ENCODE results near the gene HSDL2.
A peak's percentile ranks its signal among the peaks of the same experiment; 100 is the strongest.

Gene HSDL2

GRCh38 chr9:112396872-112397271 lies 17.0 kb downstream of the HSDL2 start:
- no peak overlapping the region for H3K4me3 ChIP-seq (replicated peaks in 1 of 2; ENCODE audit: low read depth in 2 of 2, low read length in 2 of 2)
- DNase-seq (ENCODE audit: low read depth in 2 of 2): no peak
- TF ChIP-seq CTCF (IDR thresholded peaks at IDR 0.05; ENCODE audit: low read depth, low read length): no peak

- no peak overlapping the region for H3K4me3 ChIP-seq (replicated peaks in 1 of 2; ENCODE audit: low read depth in 2 of 2, low read length in 2 of 2)
- DNase-seq (ENCODE audit: low read depth in 2 of 2): no peak
- TF ChIP-seq CTCF (IDR thresholded peaks at IDR 0.05; ENCODE audit: low read depth, low read length): no peak
Observed at GRCh38 chr9:112401175-112401815, 21.4 kb downstream of the HSDL2 start.

- TF ChIP-seq CTCF (IDR thresholded peaks at IDR 0.05; ENCODE audit: low read depth, low read length): no peak
- no peak overlapping the region for H3K4me3 ChIP-seq (replicated peaks in 1 of 2; ENCODE audit: low read depth in 2 of 2, low read length in 2 of 2)
- no peak for DNase-seq (ENCODE audit: low read depth in 2 of 2)
Observed at GRCh38 chr9:112403614-112404201, 23.8 kb downstream of the HSDL2 start.

DNA sequence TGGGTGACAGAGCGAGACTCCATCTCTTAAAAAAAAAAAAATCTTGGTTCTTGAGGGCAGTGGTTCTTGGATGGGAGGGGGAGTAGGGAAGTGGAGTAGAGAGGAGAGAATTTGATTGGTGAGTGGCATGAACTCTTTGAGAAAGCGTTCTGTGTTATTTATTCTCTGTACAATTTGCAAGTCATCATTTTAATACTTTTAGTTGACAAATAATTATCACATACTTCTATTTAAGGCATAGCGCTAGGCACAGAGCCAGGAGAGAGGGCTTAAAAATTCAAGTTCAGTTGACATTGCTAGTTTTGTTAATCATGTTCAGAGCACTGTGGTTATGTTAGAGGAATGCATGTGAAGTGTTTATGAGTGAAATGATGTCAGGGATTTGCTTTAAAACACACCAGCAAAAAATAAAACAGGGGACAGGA lies 24.6 kb downstream of the HSDL2 start:
- DNase-seq (ENCODE audit: low read depth in 2 of 2): peak; percentile 7 to 73
- H3K4me3 ChIP-seq (replicated peaks in 1 of 2; ENCODE audit: low read depth in 2 of 2, low read length in 2 of 2): no peak overlapping the region
- no peak for TF ChIP-seq CTCF (IDR thresholded peaks at IDR 0.05; ENCODE audit: low read depth, low read length)

DNA sequence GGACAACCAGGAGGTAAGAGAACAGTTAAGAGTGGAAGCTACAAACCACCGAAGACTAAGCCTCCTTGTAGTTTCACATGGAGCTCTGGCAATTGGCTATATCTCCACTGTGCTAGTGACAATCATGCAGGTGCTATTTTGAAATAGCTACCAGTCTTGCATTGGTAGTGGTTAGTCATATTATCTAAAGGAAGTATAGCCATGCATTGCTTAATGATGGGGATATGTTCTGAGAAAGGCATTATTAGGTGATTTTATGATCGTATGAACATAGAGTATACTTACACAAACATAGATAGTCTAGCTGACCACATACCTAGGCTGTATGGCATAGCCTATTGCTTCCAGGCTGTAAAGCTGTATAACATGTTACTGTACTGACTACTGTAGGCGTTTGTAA lies 28.4 kb downstream of the HSDL2 start:
- no peak overlapping the region for H3K4me3 ChIP-seq (replicated peaks in 1 of 2; ENCODE audit: low read depth in 2 of 2, low read length in 2 of 2)
- no peak for TF ChIP-seq CTCF (IDR thresholded peaks at IDR 0.05; ENCODE audit: low read depth, low read length)
- DNase-seq (ENCODE audit: low read depth in 2 of 2): peak in 1 of 2 donors; percentile 5

- H3K4me3 ChIP-seq (replicated peaks in 1 of 2; ENCODE audit: low read depth in 2 of 2, low read length in 2 of 2): no peak overlapping the region
- no peak for TF ChIP-seq CTCF (IDR thresholded peaks at IDR 0.05; ENCODE audit: low read depth, low read length)
- no peak for DNase-seq (ENCODE audit: low read depth in 2 of 2)
Observed at GRCh38 chr9:112408819-112409218, 28.9 kb downstream of the HSDL2 start.
